Kidney epithelial cell (primary cell): ENCODE data around the gene B2M. TPM values are rescaled to one million over a fixed set of nuclear protein-coding genes. Genes with fewer than 3 reads are reported as not detected.

Experiments used
- DNase-seq: peaks from one replicate; pipeline ENCODE4 v3.0.0-alpha.2; 2010; ENCODE audit warnings: low read depth
- H3K27me3 ChIP-seq: 2 replicates; pipeline ENCODE4 v1.6.0; 2011; ENCODE audit warnings: low read length; ENCODE audit not compliant: control insufficient read depth, insufficient read depth
- H3K36me3 ChIP-seq: 2 replicates; pipeline ENCODE4 v1.5.1; 2011; ENCODE audit warnings: low read length; ENCODE audit not compliant: control insufficient read depth, insufficient read depth
- H3K4me3 ChIP-seq: 2 replicates; pipeline ENCODE4 v1.5.1; 2011; ENCODE audit warnings: low read depth, mild to moderate bottlenecking, control low read depth, low read length
- total RNA-seq: library from RNA; depleted of rRNA; stranded (reverse); fragments of >200 nt; gene quantifications from 2 replicates; pipeline ENCODE4 v1.2.3, GENCODE V29; 2015
- TF ChIP-seq, protein P1 (sequence below): IDR thresholded peaks from 2 replicates; pipeline ENCODE4 v1.5.1; 2011; ENCODE audit warnings: mild to moderate bottlenecking, moderate library complexity, low read length, control low read depth, inconsistent platforms; ENCODE audit not compliant: insufficient read depth, poor library complexity, severe bottlenecking

Gene B2M
- total RNA-seq: 853 and 956 TPM in 2 replicates

GRCh38 chr15:44711096-44711742, at the start of gene B2M, which contains the start of gene PATL2:
B2M (plus strand) TSS chr15:44711517; CDS start chr15:44711547, 30 bp downstream.
PATL2 (minus strand) TSS chr15:44711323; CDS start chr15:44676490, 34,833 bp downstream.
- TF ChIP-seq, protein P1, sequence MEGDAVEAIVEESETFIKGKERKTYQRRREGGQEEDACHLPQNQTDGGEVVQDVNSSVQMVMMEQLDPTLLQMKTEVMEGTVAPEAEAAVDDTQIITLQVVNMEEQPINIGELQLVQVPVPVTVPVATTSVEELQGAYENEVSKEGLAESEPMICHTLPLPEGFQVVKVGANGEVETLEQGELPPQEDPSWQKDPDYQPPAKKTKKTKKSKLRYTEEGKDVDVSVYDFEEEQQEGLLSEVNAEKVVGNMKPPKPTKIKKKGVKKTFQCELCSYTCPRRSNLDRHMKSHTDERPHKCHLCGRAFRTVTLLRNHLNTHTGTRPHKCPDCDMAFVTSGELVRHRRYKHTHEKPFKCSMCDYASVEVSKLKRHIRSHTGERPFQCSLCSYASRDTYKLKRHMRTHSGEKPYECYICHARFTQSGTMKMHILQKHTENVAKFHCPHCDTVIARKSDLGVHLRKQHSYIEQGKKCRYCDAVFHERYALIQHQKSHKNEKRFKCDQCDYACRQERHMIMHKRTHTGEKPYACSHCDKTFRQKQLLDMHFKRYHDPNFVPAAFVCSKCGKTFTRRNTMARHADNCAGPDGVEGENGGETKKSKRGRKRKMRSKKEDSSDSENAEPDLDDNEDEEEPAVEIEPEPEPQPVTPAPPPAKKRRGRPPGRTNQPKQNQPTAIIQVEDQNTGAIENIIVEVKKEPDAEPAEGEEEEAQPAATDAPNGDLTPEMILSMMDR: no peak

GRCh38 chr15:44661576-44661975, 49.7 kb upstream of the B2M start:
- Histone ChIP-seq H3K36me3 (no peaks in the 10 kb centered on the region), H3K4me3 (no peak overlapping the region), H3K27me3 (no peaks in the 10 kb centered on the region)
- TF ChIP-seq, protein P1: no peak
- DNase-seq: no peak

More at GRCh38 chr15:44711096-44711742, at the start of gene B2M, which contains the start of gene PATL2:
- peak; percentile 77 for DNase-seq
- Histone ChIP-seq H3K36me3 (no peaks in the 10 kb centered on the region), H3K27me3 (no peaks in the 10 kb centered on the region), H3K4me3 (peak within 1 kb of the TSS; percentile 74)

DNA sequence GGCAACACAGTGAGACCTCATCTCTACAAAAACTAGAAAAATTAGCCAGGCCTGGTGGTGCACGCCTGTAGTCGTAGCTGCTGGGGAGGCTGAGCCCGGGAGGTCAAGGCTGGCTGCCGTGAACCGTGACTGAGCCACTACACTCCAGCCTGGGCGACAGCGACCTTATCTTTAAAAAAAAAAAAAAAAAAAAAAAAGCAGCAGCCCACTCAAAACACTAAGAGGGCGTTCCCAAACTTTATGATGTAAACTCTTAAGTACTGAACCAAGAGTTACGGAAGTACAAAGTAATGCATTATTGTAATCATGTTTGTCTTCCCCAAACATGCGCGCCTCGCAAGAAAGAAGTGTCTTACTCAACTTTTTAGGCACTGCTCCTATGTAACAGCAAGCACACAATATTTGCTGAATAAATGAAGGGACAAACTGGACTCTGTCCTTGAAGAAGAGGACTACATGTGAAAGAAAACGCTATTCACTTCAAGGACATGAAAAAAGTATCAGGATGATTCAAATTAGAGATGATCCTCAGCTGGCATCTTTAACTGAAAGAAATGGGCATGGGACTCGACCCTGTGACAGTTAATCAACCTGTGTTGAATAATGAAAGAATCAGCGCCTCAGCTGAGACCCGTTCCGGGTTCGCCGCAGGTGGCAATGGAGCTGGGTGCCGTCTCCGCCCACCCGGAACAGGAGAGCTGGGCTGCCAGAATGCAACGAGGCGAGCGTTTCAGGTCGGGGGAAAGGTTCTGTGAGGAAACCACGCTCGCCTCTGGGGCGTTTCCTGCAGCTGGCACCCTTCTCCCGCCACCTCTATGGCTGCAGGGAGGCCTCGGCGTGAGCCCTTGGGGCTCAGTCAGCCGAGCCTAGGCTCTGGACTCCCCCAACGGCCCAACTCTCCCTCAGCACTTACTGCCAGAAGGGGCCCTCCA, 48.6 kb upstream of the B2M start:
- Histone ChIP-seq H3K4me3 (peak overlapping the region; percentile 90), H3K27me3 (no peaks in the 10 kb centered on the region), H3K36me3 (no peaks in the 10 kb centered on the region)
- DNase-seq: no peak
- TF ChIP-seq, protein P1: no peak

GRCh38 chr15:44663410-44664308, 47.7 kb upstream of the B2M start, which contains the start of gene SPG11:
SPG11 (minus strand) TSS chr15:44663662; CDS start chr15:44663647, 15 bp downstream.
- peak; percentile 89 for DNase-seq
- Histone ChIP-seq H3K36me3 (no peaks in the 10 kb centered on the region), H3K27me3 (no peaks in the 10 kb centered on the region), H3K4me3 (peak within 1 kb of the TSS; percentile 90)
- TF ChIP-seq, protein P1: peak; percentile 76
